CD14-positive monocyte (primary cell): Measurements from ENCODE around the gene NT5C1A. TPM values are rescaled to one million over a fixed set of nuclear protein-coding genes. Genes with fewer than 3 reads are reported as not detected.

ENCODE experiments used
- DNase-seq, 3 donors: peaks; one replicate each; pipeline ENCODE4 v3.0.0-alpha.2; 2011 to 2022
- H2AFZ ChIP-seq: 2 replicates; pipeline ENCODE4 v1.6.0; 2012; ENCODE audit warnings: mild to moderate bottlenecking, low read depth, low read length, inconsistent platforms; ENCODE audit not compliant: insufficient read depth, poor library complexity, severe bottlenecking
- H3K27ac ChIP-seq, 2 donors: 1 replicate in 1 of 2; 2 replicates in 1 of 2; pipeline ENCODE4 v1.5.1; 2012 to 2013; ENCODE audit warnings: low read length in 2 of 2, control low read depth in 1 of 2, inconsistent platforms in 1 of 2, low read depth in 1 of 2, mild to moderate bottlenecking in 1 of 2
- H3K27me3 ChIP-seq, 2 donors: one replicate each; pipeline versions ENCODE4 v1.6.0 to v1.6.1; 2011 to 2013; ENCODE audit warnings: low read length in 2 of 2; ENCODE audit not compliant: control insufficient read depth in 2 of 2, insufficient read depth in 2 of 2
- H3K36me3 ChIP-seq, 2 donors: replicated peaks in 1 of 2; 1 replicate in 1 of 2; 2 replicates in 1 of 2; pipeline versions ENCODE4 v1.5.1 to v1.6.1; 2012 to 2013; ENCODE audit warnings: low read length in 2 of 2, control low read depth in 1 of 2, inconsistent platforms in 1 of 2, mild to moderate bottlenecking in 1 of 2; ENCODE audit not compliant: insufficient read depth in 2 of 2, control insufficient read depth in 1 of 2
- H3K4me1 ChIP-seq, 2 donors: 1 replicate in 1 of 2; 2 replicates in 1 of 2; pipeline versions ENCODE4 v1.5.1 to v1.6.1; 2012 to 2013; ENCODE audit warnings: low read length in 2 of 2, control low read depth in 1 of 2, inconsistent platforms in 1 of 2, mild to moderate bottlenecking in 1 of 2, moderate library complexity in 1 of 2; ENCODE audit not compliant: insufficient read depth in 2 of 2, control insufficient read depth in 1 of 2
- H3K4me2 ChIP-seq: replicated peaks from 2 replicates; pipeline ENCODE3; 2012; ENCODE audit warnings: low read length, moderate library complexity, mild to moderate bottlenecking; ENCODE audit not compliant: poor library complexity, severe bottlenecking; ENCODE audit errors: extremely low read depth
- H3K4me3 ChIP-seq, 3 experiments: fragments of 200-600 bp in 1 of 3; sonication (generic) in 1 of 3; replicated peaks in 1 of 3; 1 replicate in 2 of 3; 2 replicates in 1 of 3; pipeline ENCODE4 v1.5.1; 2011 to 2013; ENCODE audit warnings: low read length in 3 of 3, mild to moderate bottlenecking in 3 of 3, control low read depth in 2 of 3, low read depth in 2 of 3, inconsistent platforms in 1 of 3, moderate library complexity in 1 of 3
- H3K79me2 ChIP-seq: 2 replicates; pipeline ENCODE4 v1.6.0; 2012; ENCODE audit warnings: mild to moderate bottlenecking, control low read depth, inconsistent platforms, low read length, moderate library complexity; ENCODE audit not compliant: insufficient read depth
- H3K9ac ChIP-seq: 2 replicates; pipeline ENCODE4 v1.6.0; 2017; ENCODE audit warnings: low read length, mild to moderate bottlenecking; ENCODE audit not compliant: insufficient read depth, poor library complexity, severe bottlenecking
- H3K9me3 ChIP-seq, 2 donors: replicated peaks in 1 of 2; 1 replicate in 1 of 2; 2 replicates in 1 of 2; pipeline versions ENCODE4 v1.5.1 to v1.6.1; 2012 to 2013; ENCODE audit warnings: low read length in 2 of 2, control low read depth in 1 of 2; ENCODE audit not compliant: control insufficient read depth in 1 of 2, insufficient read depth in 1 of 2
- H4K20me1 ChIP-seq: 2 replicates; pipeline ENCODE4 v1.6.0; 2012; ENCODE audit warnings: mild to moderate bottlenecking, low read length, control low read depth, moderate library complexity; ENCODE audit not compliant: insufficient read depth
- H3K27ac Mint-ChIP-seq, 7 donors: one replicate each; pipeline ENCODE4 v1.8.0; 2020; ENCODE audit warnings: mild to moderate bottlenecking in 7 of 7, mixed read lengths in 7 of 7, moderate library complexity in 6 of 7, inconsistent platforms in 2 of 7
- H3K27me3 Mint-ChIP-seq, 3 donors: one replicate each; pipeline ENCODE4 v1.8.0; 2021 to 2022; ENCODE audit warnings: low read depth in 3 of 3, mild to moderate bottlenecking in 3 of 3, mixed read lengths in 3 of 3, moderate library complexity in 3 of 3, inconsistent platforms in 1 of 3
- H3K36me3 Mint-ChIP-seq, 2 donors: one replicate each; pipeline ENCODE4 v1.8.0; 2020; ENCODE audit warnings: mixed read lengths in 2 of 2, inconsistent platforms in 1 of 2, mild to moderate bottlenecking in 1 of 2
- H3K4me1 Mint-ChIP-seq: one replicate; pipeline ENCODE4 v1.8.0; 2020; ENCODE audit warnings: mild to moderate bottlenecking, mixed read lengths
- H3K4me3 Mint-ChIP-seq, 2 donors: one replicate each; pipeline ENCODE4 v1.8.0; 2020; ENCODE audit warnings: mild to moderate bottlenecking in 2 of 2, mixed read lengths in 2 of 2, moderate library complexity in 1 of 2
- H3K9me3 Mint-ChIP-seq, 7 donors: one replicate each; pipeline ENCODE4 v1.8.0; 2020 to 2022; ENCODE audit warnings: mixed read lengths in 7 of 7, mild to moderate bottlenecking in 6 of 7, moderate library complexity in 6 of 7, inconsistent platforms in 2 of 7
- CTCF ChIP-seq: fragments of 200-600 bp; IDR thresholded peaks from one replicate; pipeline ENCODE4 v1.8.0; 2022; ENCODE audit warnings: antibody characterized with exemption, mild to moderate bottlenecking
- WGBS: methylation state at CpG from one replicate; pipeline ENCODE4 v1.1.5; 2013; ENCODE audit warnings: missing lambda C conversion rate; ENCODE audit not compliant: insufficient coverage; 5-methylcytosine and 5-hydroxymethylcytosine counted together
- intact Hi-C, 2 donors: fragments of 100-400 bp; cut with micrococcal nuclease; formaldehyde crosslinking; loops; one replicate each; pipeline versions ENCODE4 v1.15.0 to v1.15.1; 2023
- polyA plus RNA-seq, 3 donors: library from polyadenylated mRNA; depleted of rRNA in 1 of 3; unstranded in 2 of 3; stranded (reverse) in 1 of 3; fragments of 300-500 nt in 2 of 3; fragments of >200 nt in 1 of 3; fragmentation: Illumina TruSeq in 2 of 3; gene quantifications; 1 replicate in 2 of 3; 2 replicates in 1 of 3; pipeline ENCODE4 v1.2.3, GENCODE V29; 2012 to 2021

Gene NT5C1A
- polyA plus RNA-seq, 3 donors: not detected

- DNase-seq: no peak
- WGBS: no CpG with 5 or more reads among the region's 11 CpGs
- no peaks in the 10 kb centered on the region for H3K36me3 Mint-ChIP-seq
- no peak overlapping the region for H3K27ac Mint-ChIP-seq
- Histone ChIP-seq H4K20me1 (no peaks in the 10 kb centered on the region), H3K36me3 (no peaks in the 10 kb centered on the region), H3K4me1 (no peaks in the 10 kb centered on the region), H3K27me3 (no peaks in the 10 kb centered on the region), H3K4me2 (no peak overlapping the region), H2AFZ (no peak overlapping the region), H3K4me3 (no peak overlapping the region), H3K27ac (no peak overlapping the region), H3K9ac (no peak overlapping the region), H3K9me3 (no peaks in the 10 kb centered on the region), H3K79me2 (no peaks in the 10 kb centered on the region)
- intact Hi-C loops: no loop called here
- H3K9me3 Mint-ChIP-seq: no peaks in the 10 kb centered on the region
- H3K4me1 Mint-ChIP-seq: no peaks in the 10 kb centered on the region
- TF ChIP-seq CTCF: no peak
- H3K4me3 Mint-ChIP-seq: no peak overlapping the region
- H3K27me3 Mint-ChIP-seq: peaks cover 1 to 6% (median 4%) of the 10 kb centered on the region in 3 donors
These were observed 43.0 kb downstream of the NT5C1A start for GRCh38 chr1:39628807-39629350.

- H3K4me3 ChIP-seq: no peak overlapping the region
- H3K9me3 Mint-ChIP-seq: no peaks in the 10 kb centered on the region
- intact Hi-C loops: no loop called here
- no peaks in the 10 kb centered on the region for H3K79me2 ChIP-seq
- H3K4me3 Mint-ChIP-seq: no peak overlapping the region
- WGBS: 97% methylated on average over 14 of the region's 16 CpGs
- no peaks in the 10 kb centered on the region for H3K27me3 ChIP-seq
- H3K27me3 Mint-ChIP-seq: peaks cover 0 to 10% (median 3%) of the 10 kb centered on the region in 3 donors
- H2AFZ ChIP-seq: no peak overlapping the region
- no peaks in the 10 kb centered on the region for H3K36me3 Mint-ChIP-seq
- no peaks in the 10 kb centered on the region for H4K20me1 ChIP-seq
- no peaks in the 10 kb centered on the region for H3K36me3 ChIP-seq
- DNase-seq: no peak
- no peak overlapping the region for H3K27ac ChIP-seq
- H3K27ac Mint-ChIP-seq: no peak overlapping the region
- H3K4me2 ChIP-seq: no peak overlapping the region
- H3K4me1 ChIP-seq: no peaks in the 10 kb centered on the region
- no peak overlapping the region for H3K9ac ChIP-seq
- H3K9me3 ChIP-seq: no peaks in the 10 kb centered on the region
- H3K4me1 Mint-ChIP-seq: no peaks in the 10 kb centered on the region
- no peak for TF ChIP-seq CTCF
These were observed 45.3 kb downstream of the NT5C1A start for GRCh38 chr1:39626646-39627045.
